H9 (cell line): Measurements from ENCODE around the gene PLK3. TPM values are rescaled to one million over a fixed set of nuclear protein-coding genes. Genes with fewer than 3 reads are reported as not detected.

Source experiments
- DNase-seq: peaks from one replicate; pipeline ENCODE4 v3.0.0-alpha.2; 2017
- H2AFZ ChIP-seq: one replicate; pipeline ENCODE4 v1.6.1; 2013; ENCODE audit warnings: mild to moderate bottlenecking, low read length, control low read depth, moderate library complexity
- H2AK5ac ChIP-seq: 2 replicates; pipeline ENCODE4 v1.6.1; 2013; ENCODE audit warnings: low read length, control low read depth, mixed read lengths; ENCODE audit not compliant: insufficient read length
- H2BK120ac ChIP-seq: one replicate; pipeline ENCODE4 v1.6.1; 2013; ENCODE audit warnings: low read depth, mild to moderate bottlenecking, low read length, control low read depth, inconsistent platforms; ENCODE audit not compliant: poor library complexity, severe bottlenecking
- H2BK12ac ChIP-seq: 2 replicates; pipeline ENCODE4 v1.6.1; 2013; ENCODE audit warnings: low read length, control low read depth, mixed read lengths, low read depth; ENCODE audit not compliant: insufficient read length
- H2BK15ac ChIP-seq: 2 replicates; pipeline ENCODE4 v1.6.1; 2013; ENCODE audit warnings: low read depth, low read length, control low read depth
- H2BK20ac ChIP-seq: one replicate; pipeline ENCODE4 v1.6.1; 2013; ENCODE audit warnings: low read depth, mild to moderate bottlenecking, low read length, control low read depth, inconsistent platforms; ENCODE audit not compliant: poor library complexity, severe bottlenecking
- H2BK5ac ChIP-seq: 2 replicates; pipeline ENCODE4 v1.6.1; 2013; ENCODE audit warnings: low read length, control low read depth, mixed read lengths; ENCODE audit not compliant: insufficient read length
- H3K14ac ChIP-seq: 2 replicates; pipeline ENCODE4 v1.6.1; 2013; ENCODE audit warnings: low read length, control low read depth; ENCODE audit not compliant: insufficient read depth
- H3K18ac ChIP-seq: 2 replicates; pipeline ENCODE4 v1.6.1; 2013; ENCODE audit warnings: low read depth, mild to moderate bottlenecking, mixed read lengths, low read length, control low read depth; ENCODE audit not compliant: insufficient read length
- H3K23ac ChIP-seq: 2 replicates; pipeline ENCODE4 v1.6.1; 2013; ENCODE audit warnings: low read length, control low read depth, mixed read lengths, low read depth; ENCODE audit not compliant: insufficient read length
- H3K23me2 ChIP-seq: 2 replicates; pipeline ENCODE4 v1.6.1; 2013; ENCODE audit warnings: low read depth, mild to moderate bottlenecking, mixed read lengths, low read length, control low read depth; ENCODE audit not compliant: insufficient read length, poor library complexity, severe bottlenecking
- H3K27ac ChIP-seq: 2 replicates; pipeline ENCODE4 v1.5.1; 2013; ENCODE audit warnings: low read length, control low read depth, mixed read lengths, low read depth; ENCODE audit not compliant: insufficient read length
- H3K27me3 ChIP-seq: 2 replicates; pipeline ENCODE4 v1.6.1; 2013; ENCODE audit warnings: low read length, control low read depth, inconsistent platforms; ENCODE audit not compliant: insufficient read depth
- H3K4ac ChIP-seq: 2 replicates; pipeline ENCODE4 v1.6.1; 2013; ENCODE audit warnings: low read depth, mild to moderate bottlenecking, control low read depth, inconsistent platforms, low read length, moderate library complexity
- H3K4me1 ChIP-seq: 2 replicates; pipeline ENCODE4 v1.6.1; 2013; ENCODE audit warnings: low read length, control low read depth, inconsistent platforms; ENCODE audit not compliant: insufficient read depth
- H3K4me2 ChIP-seq: 2 replicates; pipeline ENCODE4 v1.6.1; 2013; ENCODE audit warnings: low read length, control low read depth, mixed read lengths; ENCODE audit not compliant: insufficient read length, insufficient read depth
- H3K56ac ChIP-seq: 2 replicates; pipeline ENCODE4 v1.6.1; 2013; ENCODE audit warnings: low read depth, mild to moderate bottlenecking, mixed read lengths, low read length, control low read depth; ENCODE audit not compliant: insufficient read length
- H3K79me1 ChIP-seq: 2 replicates; pipeline ENCODE4 v1.6.1; 2013; ENCODE audit warnings: low read depth, mild to moderate bottlenecking, moderate library complexity, low read length, control low read depth, inconsistent platforms; ENCODE audit not compliant: insufficient read depth, poor library complexity, severe bottlenecking
- H3K79me2 ChIP-seq: 2 replicates; pipeline ENCODE4 v1.6.1; 2013; ENCODE audit warnings: low read length, control low read depth, inconsistent platforms; ENCODE audit not compliant: insufficient read depth
- H3K9ac ChIP-seq: 2 replicates; pipeline ENCODE4 v1.6.1; 2013; ENCODE audit warnings: low read length, control low read depth, mixed read lengths; ENCODE audit not compliant: insufficient read length; ENCODE audit errors: extremely low read depth
- H3K9me3 ChIP-seq: one replicate; pipeline ENCODE4 v1.6.1; 2013; ENCODE audit warnings: low read depth, low read length, inconsistent platforms; ENCODE audit not compliant: control insufficient read depth
- H3T11ph ChIP-seq: one replicate; pipeline ENCODE4 v1.6.1; 2013; ENCODE audit warnings: mild to moderate bottlenecking, low read length, control low read depth, inconsistent platforms
- H4K20me1 ChIP-seq: one replicate; pipeline ENCODE4 v1.6.1; 2013; ENCODE audit not compliant: control insufficient read depth, insufficient read length, insufficient read depth
- H4K5ac ChIP-seq: 2 replicates; pipeline ENCODE4 v1.6.1; 2013; ENCODE audit warnings: low read depth, mild to moderate bottlenecking, mixed read lengths, low read length, control low read depth; ENCODE audit not compliant: insufficient read length
- H4K8ac ChIP-seq: replicated peaks from 2 replicates; pipeline ENCODE4 v1.6.1; 2013; ENCODE audit warnings: low read length, control low read depth, mixed read lengths, low read depth; ENCODE audit not compliant: insufficient read length
- H4K91ac ChIP-seq: 2 replicates; pipeline ENCODE4 v1.6.1; 2013; ENCODE audit warnings: low read depth, mild to moderate bottlenecking, moderate library complexity, mixed read lengths, low read length, control low read depth; ENCODE audit not compliant: insufficient read length
- H3K27ac Mint-ChIP-seq, 3 experiments: 2 replicates in 2 of 3; 3 replicates in 1 of 3; pipeline ENCODE4 v1.8.0; 2020 to 2021; ENCODE audit warnings: mixed read lengths in 3 of 3, mild to moderate bottlenecking in 1 of 3, moderate library complexity in 1 of 3
- H3K27me3 Mint-ChIP-seq: 2 replicates; pipeline ENCODE4 v1.8.0; 2021; ENCODE audit warnings: low read depth, mild to moderate bottlenecking, moderate library complexity, mixed read lengths
- H3K36me3 Mint-ChIP-seq, 3 experiments: 2 replicates in 2 of 3; 3 replicates in 1 of 3; pipeline ENCODE4 v1.8.0; 2020 to 2021; ENCODE audit warnings: low read depth in 3 of 3, mixed read lengths in 3 of 3; ENCODE audit not compliant: insufficient read depth in 1 of 3
- H3K4me1 Mint-ChIP-seq, 2 experiments: 2 replicates each; pipeline ENCODE4 v1.8.0; 2020; ENCODE audit warnings: mixed read lengths in 2 of 2
- H3K4me3 Mint-ChIP-seq, 2 experiments: 2 replicates in 1 of 2; 3 replicates in 1 of 2; pipeline ENCODE4 v1.8.0; 2020 to 2021; ENCODE audit warnings: mild to moderate bottlenecking in 2 of 2, mixed read lengths in 2 of 2, moderate library complexity in 1 of 2
- H3K9me3 Mint-ChIP-seq, 2 experiments: 2 replicates in 1 of 2; 3 replicates in 1 of 2; pipeline ENCODE4 v1.8.0; 2020; ENCODE audit warnings: mild to moderate bottlenecking in 2 of 2, mixed read lengths in 2 of 2, moderate library complexity in 1 of 2
- CTCF ChIP-seq: fragments of 200-600 bp; sonication (generic); conservative IDR thresholded peaks from 3 replicates; pipeline ENCODE4 v1.8.0; 2021; ENCODE audit warnings: antibody characterized with exemption, mild to moderate bottlenecking
- WGBS: extraction: QIAGEN DNeasy Blood & Tissue Kit; methylation state at CpG from one replicate; pipeline ENCODE4 v1.1.7; 2013; ENCODE audit warnings: missing lambda C conversion rate, low lambda C conversion rate, mixed read lengths; ENCODE audit not compliant: insufficient read length; ENCODE audit errors: extremely low coverage; 5-methylcytosine and 5-hydroxymethylcytosine counted together
- total RNA-seq: library from RNA; stranded (reverse); gene quantifications from 2 replicates; pipeline ENCODE4 v1.2.1, GENCODE V29; 2021

Gene PLK3
- total RNA-seq, 1 experiment from 2014 or later = 14.7 TPM

GRCh38 chr1:44808938-44809917, 9.1 kb downstream of the PLK3 start:
- H3K36me3 Mint-ChIP-seq = peaks cover 3 to 18% (median 12%) of the 10 kb centered on the region in 3 experiments; a peak in 6 of 7 replicates
- WGBS = no CpG with 5 or more reads among the region's 6 CpGs
- no peak overlapping the region for H2BK15ac ChIP-seq
- no peak for TF ChIP-seq CTCF
- no peak overlapping the region for H3K56ac ChIP-seq
- H3K14ac ChIP-seq = peak overlapping the region; percentile 87
- peak overlapping the region; percentile 22 to 32; a peak in 3 of 5 replicates for H3K4me3 Mint-ChIP-seq
- peaks cover 10% of the 10 kb centered on the region; the same call in 1 of the 2 replicates for H3K4me1 ChIP-seq
- H2BK120ac ChIP-seq = no peak overlapping the region
- H3K23ac ChIP-seq = no peak overlapping the region
- no peak overlapping the region for H2BK12ac ChIP-seq
- H4K20me1 ChIP-seq = no peaks in the 10 kb centered on the region
- H4K5ac ChIP-seq = no peak overlapping the region
- peak overlapping the region; percentile 72 for H3K18ac ChIP-seq
- no peaks in the 10 kb centered on the region for H3K9me3 Mint-ChIP-seq
- H3K9me3 ChIP-seq = no peaks in the 10 kb centered on the region
- no peak overlapping the region for H3K9ac ChIP-seq
- H3K4me1 Mint-ChIP-seq = peaks cover 31 to 40% of the 10 kb centered on the region in 2 experiments
- no peak overlapping the region for H2AFZ ChIP-seq
- H3K4ac ChIP-seq = peak overlapping the region; percentile 25; the same call in 1 of the 2 replicates
- H3K27ac ChIP-seq = no peak overlapping the region
- H3K23me2 ChIP-seq = peaks cover 7% of the 10 kb centered on the region
- no peak overlapping the region for H2BK5ac ChIP-seq
- H2AK5ac ChIP-seq = no peak overlapping the region
- H3K79me2 ChIP-seq = no peaks in the 10 kb centered on the region
- H2BK20ac ChIP-seq = no peak overlapping the region
- no peaks in the 10 kb centered on the region for H3K27me3 ChIP-seq
- no peaks in the 10 kb centered on the region for H3K79me1 ChIP-seq
- H4K91ac ChIP-seq = peak overlapping the region; percentile 68
- H3T11ph ChIP-seq = no peak overlapping the region
- peak; percentile 43 for DNase-seq
- H3K4me2 ChIP-seq = peak overlapping the region; percentile 29
- H4K8ac ChIP-seq = no peak overlapping the region
- H3K27ac Mint-ChIP-seq = peak overlapping the region in 1 of 3 experiments; percentile 49; a peak in 2 of 7 replicates
- no peaks in the 10 kb centered on the region; the same call in 1 of the 2 replicates for H3K27me3 Mint-ChIP-seq
